H1 (cell line): ENCODE measurements around the gene UBE2E1. TPM values are rescaled to one million over a fixed set of nuclear protein-coding genes. Genes with fewer than 3 reads are reported as not detected.

Source experiments
- BCL11A ChIP-seq, 2 experiments: IDR thresholded peaks; one replicate each; pipeline ENCODE4 v1.6.1; 2011; ENCODE audit warnings: low read depth in 2 of 2, low read length in 2 of 2, mild to moderate bottlenecking in 2 of 2
- CBX8 ChIP-seq: fragments of 300-800, 300-1000 bp; sonication (generic); IDR thresholded peaks from 2 replicates; pipeline ENCODE4 v1.7.1; 2016; ENCODE audit warnings: low read depth, low read length, borderline replicate concordance
- GABPA ChIP-seq: IDR thresholded peaks from 2 replicates; pipeline ENCODE4 v1.6.1; 2011; ENCODE audit warnings: mild to moderate bottlenecking, low read length, moderate library complexity, borderline replicate concordance; ENCODE audit not compliant: insufficient read depth
- HDAC6 ChIP-seq: IDR thresholded peaks from one replicate; pipeline ENCODE4 v1.7.1; 2012; ENCODE audit warnings: low read depth, mild to moderate bottlenecking, inconsistent platforms, low read length, moderate library complexity
- KDM1A ChIP-seq: fragments of 200-600, 300-600 bp; sonication (generic); IDR thresholded peaks from 2 replicates; pipeline ENCODE4 v1.7.1; 2016; ENCODE audit warnings: mild to moderate bottlenecking, low read length, borderline replicate concordance
- SAP30 ChIP-seq: fragments of 300-600 bp; sonication (generic); IDR thresholded peaks from 2 replicates; pipeline ENCODE4 v1.7.1; 2012; ENCODE audit warnings: low read length, moderate library complexity, mild to moderate bottlenecking, inconsistent platforms; ENCODE audit not compliant: insufficient read depth, insufficient replicate concordance
- SUZ12 ChIP-seq: fragments of 200-600 bp; sonication (generic); IDR thresholded peaks from 2 replicates; pipeline ENCODE4 v1.6.1; 2012; ENCODE audit warnings: mild to moderate bottlenecking, inconsistent platforms, low read length, moderate library complexity, mixed read lengths
- polyA plus RNA-seq, 7 experiments: library from polyadenylated mRNA; depleted of rRNA in 3 of 7; stranded (reverse) in 5 of 7; unstranded in 2 of 7; fragments of >200 nt in 5 of 7; fragments of 200-250 nt in 2 of 7; gene quantifications; 1 replicate in 5 of 7; 2 replicates in 1 of 7; 4 replicates in 1 of 7; pipeline versions ENCODE4 v1.2.1 to v1.2.3, GENCODE V29; 2011 to 2013; ENCODE audit warnings: missing spikeins in 2 of 7, mixed read lengths in 2 of 7
- total RNA-seq: library from RNA; stranded (reverse); fragmentation: NEBNext Ultra II Directional; extraction: Animal tissue kit (Norgen Biotek cat#: 25700); gene quantifications from 2 replicates; pipeline ENCODE4 v1.2.1, GENCODE V29; 2021

The UBE2E1 gene
- total and polyA plus RNA-seq, 2 of the 8 experiments (the other 6 are each of a cell fraction or from before 2014, with no cell fraction given): 109 to 141 TPM

- TF ChIP-seq KDM1A (no peak), BCL11A (IDR thresholded peaks at IDR 0.05; ENCODE audit: low read depth in 2 of 2, low read length in 2 of 2) (no peak), GABPA (no peak), SUZ12 (no peak), SAP30 (no peak), HDAC6 (no peak), CBX8 (no peak)
Measured at GRCh38 chr3:23856286-23856685, 50.5 kb downstream of the UBE2E1 start (continued).
